Keratinocyte (primary cell): ENCODE data around the gene TAB2. TPM values are rescaled to one million over a fixed set of nuclear protein-coding genes. Genes with fewer than 3 reads are reported as not detected.

Source experiments
- DNase-seq: peaks from one replicate; pipeline ENCODE4 v3.0.0-alpha.2; 2011; ENCODE audit warnings: low read depth, missing footprints, low spot score
- FAIRE-seq: peaks from 2 replicates; lab custom pipeline; 2011; peaks lifted over from hg19 to GRCh38; lab: Jason Lieb, UNC
- H2AFZ ChIP-seq: 2 replicates; pipeline ENCODE4 v1.6.0; 2012; ENCODE audit warnings: low read length, control low read depth, inconsistent platforms; ENCODE audit not compliant: control insufficient read depth
- H3K27ac ChIP-seq: 2 replicates; pipeline ENCODE4 v1.5.1; 2011; ENCODE audit warnings: low read length; ENCODE audit not compliant: control insufficient read depth, insufficient read depth
- H3K27me3 ChIP-seq: 3 replicates; pipeline ENCODE4 v1.6.0; 2011; ENCODE audit warnings: low read length; ENCODE audit not compliant: control insufficient read depth, insufficient read depth; ENCODE audit errors: extremely low read depth
- H3K36me3 ChIP-seq, 2 experiments: 2 replicates in 1 of 2; 3 replicates in 1 of 2; pipeline ENCODE4 v1.5.1; 2011; ENCODE audit warnings: low read length in 2 of 2, mild to moderate bottlenecking in 1 of 2; ENCODE audit not compliant: control insufficient read depth in 2 of 2, insufficient read depth in 2 of 2; ENCODE audit errors: extremely low read depth in 1 of 2
- H3K4me1 ChIP-seq: 3 replicates; pipeline ENCODE4 v1.5.1; 2011; ENCODE audit warnings: low read length; ENCODE audit not compliant: control insufficient read depth, insufficient read depth; ENCODE audit errors: extremely low read depth
- H3K4me2 ChIP-seq: 3 replicates; pipeline ENCODE4 v1.6.0; 2011; ENCODE audit warnings: low read depth, low read length; ENCODE audit not compliant: control insufficient read depth, insufficient read depth; ENCODE audit errors: extremely low read depth
- H3K4me3 ChIP-seq, 3 experiments: fragments of 200-600 bp in 1 of 3; sonication (generic) in 1 of 3; 2 replicates in 2 of 3; 3 replicates in 1 of 3; pipeline ENCODE4 v1.5.1; 2011 to 2016; ENCODE audit warnings: low read length in 3 of 3, mild to moderate bottlenecking in 3 of 3, control low read depth in 2 of 3, inconsistent platforms in 1 of 3, low read depth in 1 of 3, mixed read lengths in 1 of 3, mixed run types in 1 of 3, moderate library complexity in 1 of 3; ENCODE audit not compliant: control insufficient read depth in 2 of 3, insufficient read depth in 2 of 3; ENCODE audit errors: extremely low read depth in 1 of 3
- H3K79me2 ChIP-seq: 2 replicates; pipeline ENCODE4 v1.6.0; 2012; ENCODE audit warnings: low read length; ENCODE audit not compliant: control insufficient read depth, insufficient read depth
- H3K9ac ChIP-seq: 3 replicates; pipeline ENCODE4 v1.6.0; 2011; ENCODE audit warnings: low read length; ENCODE audit not compliant: control insufficient read depth, insufficient read depth; ENCODE audit errors: extremely low read depth
- H3K9me1 ChIP-seq: 3 replicates; pipeline ENCODE4 v1.6.0; 2011; ENCODE audit warnings: low read length; ENCODE audit not compliant: control insufficient read depth, insufficient read depth; ENCODE audit errors: extremely low read depth
- H3K9me3 ChIP-seq: 2 replicates; pipeline ENCODE4 v1.5.1; 2012; ENCODE audit warnings: low read depth, low read length; ENCODE audit not compliant: control insufficient read depth
- H4K20me1 ChIP-seq: 3 replicates; pipeline ENCODE4 v1.6.0; 2011; ENCODE audit warnings: low read length; ENCODE audit not compliant: control insufficient read depth, insufficient read depth; ENCODE audit errors: extremely low read depth
- EZH2 ChIP-seq: IDR thresholded peaks from one replicate; pipeline ENCODE4 v1.6.1; 2012; ENCODE audit warnings: inconsistent platforms, mild to moderate bottlenecking, low read length, moderate library complexity
- dilution Hi-C: fragments of 300-500 bp; cut with MboI; formaldehyde crosslinking; loops from one replicate; pipeline ENCODE4 v1.7.0; 2020; ENCODE audit warnings: low sequenced_read_pairs; ENCODE audit not compliant: extremely low pct_ligation_motif_present
- polyA plus RNA-seq, 5 experiments: library from polyadenylated mRNA; depleted of rRNA in 3 of 5; stranded (reverse) in 3 of 5; stranded (forward) in 1 of 5; unstranded in 1 of 5; fragments of >200 nt; gene quantifications; 1 replicate in 1 of 5; 2 replicates in 3 of 5; 3 replicates in 1 of 5; pipeline versions ENCODE4 v1.2.1 to v1.2.3, GENCODE V29; 2011 to 2012; ENCODE audit warnings: missing spikeins in 2 of 5, low read depth in 1 of 5, low replicate concordance in 1 of 5
- TF ChIP-seq, protein P1 (sequence below), 3 experiments: IDR thresholded peaks in 1 of 3; conservative IDR thresholded peaks in 1 of 3; optimal IDR thresholded peaks in 1 of 3; 2 replicates in 2 of 3; 3 replicates in 1 of 3; pipeline versions ENCODE3 to v1.5.1; 2011; ENCODE audit warnings: low read length in 3 of 3, mild to moderate bottlenecking in 3 of 3, moderate library complexity in 2 of 3, control low read depth in 1 of 3, inconsistent platforms in 1 of 3; ENCODE audit not compliant: insufficient read depth in 2 of 3; ENCODE audit errors: extremely low read depth in 1 of 3

The TAB2 gene
- polyA plus RNA-seq, 1 donor (not counting 4 experiments of a cell fraction or from before 2014, with no cell fraction given), result 47.5 TPM

DNA sequence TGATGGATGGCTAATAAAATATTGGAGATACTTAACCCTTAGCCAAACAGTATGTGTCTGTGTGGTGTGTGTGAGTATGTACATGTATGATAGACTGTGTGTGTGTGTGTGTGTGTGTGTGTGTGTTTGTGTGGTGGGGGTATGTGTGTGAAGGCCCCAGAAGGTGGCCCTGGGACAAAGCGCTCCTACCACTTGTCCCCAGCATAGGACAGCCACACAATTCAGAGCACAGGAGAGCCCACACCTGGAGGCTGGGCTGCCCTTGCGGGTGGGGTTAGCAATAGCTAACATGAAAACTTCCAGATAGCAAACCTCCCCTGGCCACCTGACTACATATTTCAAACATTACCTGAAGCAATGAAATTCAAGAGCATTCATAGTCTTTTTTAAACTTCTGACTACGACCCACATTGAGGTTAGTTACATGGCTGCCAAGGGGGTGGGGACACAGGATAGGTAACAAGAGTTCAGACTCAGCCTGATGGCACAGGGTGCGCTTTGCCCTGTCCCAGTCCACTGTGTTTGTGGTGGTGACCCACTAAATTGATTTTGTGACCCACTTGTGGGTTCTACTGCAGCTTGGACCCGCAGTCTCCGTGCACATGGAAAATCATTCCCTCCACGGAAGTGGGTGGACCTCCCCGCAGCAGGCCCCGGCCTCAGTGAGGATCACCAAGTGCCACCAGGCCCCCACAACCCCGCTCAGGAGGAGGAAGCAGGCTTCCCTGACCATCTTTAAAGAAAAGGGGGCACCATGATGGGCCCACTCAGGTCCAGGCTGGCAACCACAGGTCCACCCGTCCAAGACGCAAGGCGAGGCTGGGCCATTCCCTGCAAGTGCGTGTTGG is 132.5 kb downstream of the TAB2 start:
- Histone ChIP-seq H3K9ac (no peak overlapping the region), H3K79me2 (no peaks in the 10 kb centered on the region), H3K9me3 (no peaks in the 10 kb centered on the region), H3K4me2 (peak overlapping the region; percentile 67), H3K36me3 (no peaks in the 10 kb centered on the region), H3K27me3 (peaks cover 8% of the 10 kb centered on the region), H4K20me1 (no peaks in the 10 kb centered on the region), H3K4me3 (peak overlapping the region in 2 of 3 experiments; percentile 17 to 54), H3K9me1 (no peaks in the 10 kb centered on the region), H3K27ac (no peak overlapping the region), H3K4me1 (peaks cover 13% of the 10 kb centered on the region), H2AFZ (peak overlapping the region; percentile 49)
- DNase-seq (no peak), FAIRE-seq (no peak)
- dilution Hi-C loops, result no loop called here
- TF ChIP-seq, protein P1, sequence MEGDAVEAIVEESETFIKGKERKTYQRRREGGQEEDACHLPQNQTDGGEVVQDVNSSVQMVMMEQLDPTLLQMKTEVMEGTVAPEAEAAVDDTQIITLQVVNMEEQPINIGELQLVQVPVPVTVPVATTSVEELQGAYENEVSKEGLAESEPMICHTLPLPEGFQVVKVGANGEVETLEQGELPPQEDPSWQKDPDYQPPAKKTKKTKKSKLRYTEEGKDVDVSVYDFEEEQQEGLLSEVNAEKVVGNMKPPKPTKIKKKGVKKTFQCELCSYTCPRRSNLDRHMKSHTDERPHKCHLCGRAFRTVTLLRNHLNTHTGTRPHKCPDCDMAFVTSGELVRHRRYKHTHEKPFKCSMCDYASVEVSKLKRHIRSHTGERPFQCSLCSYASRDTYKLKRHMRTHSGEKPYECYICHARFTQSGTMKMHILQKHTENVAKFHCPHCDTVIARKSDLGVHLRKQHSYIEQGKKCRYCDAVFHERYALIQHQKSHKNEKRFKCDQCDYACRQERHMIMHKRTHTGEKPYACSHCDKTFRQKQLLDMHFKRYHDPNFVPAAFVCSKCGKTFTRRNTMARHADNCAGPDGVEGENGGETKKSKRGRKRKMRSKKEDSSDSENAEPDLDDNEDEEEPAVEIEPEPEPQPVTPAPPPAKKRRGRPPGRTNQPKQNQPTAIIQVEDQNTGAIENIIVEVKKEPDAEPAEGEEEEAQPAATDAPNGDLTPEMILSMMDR (optimal IDR thresholded peaks at IDR 0.05 in 1 of 3, IDR thresholded peaks at IDR 0.05 in 1 of 3, conservative IDR thresholded peaks at IDR 0.05 in 1 of 3; ENCODE audit: extremely low read depth in 1 of 3, insufficient read depth in 2 of 3, low read length in 3 of 3), result no peak
- no peak for TF ChIP-seq EZH2

DNA sequence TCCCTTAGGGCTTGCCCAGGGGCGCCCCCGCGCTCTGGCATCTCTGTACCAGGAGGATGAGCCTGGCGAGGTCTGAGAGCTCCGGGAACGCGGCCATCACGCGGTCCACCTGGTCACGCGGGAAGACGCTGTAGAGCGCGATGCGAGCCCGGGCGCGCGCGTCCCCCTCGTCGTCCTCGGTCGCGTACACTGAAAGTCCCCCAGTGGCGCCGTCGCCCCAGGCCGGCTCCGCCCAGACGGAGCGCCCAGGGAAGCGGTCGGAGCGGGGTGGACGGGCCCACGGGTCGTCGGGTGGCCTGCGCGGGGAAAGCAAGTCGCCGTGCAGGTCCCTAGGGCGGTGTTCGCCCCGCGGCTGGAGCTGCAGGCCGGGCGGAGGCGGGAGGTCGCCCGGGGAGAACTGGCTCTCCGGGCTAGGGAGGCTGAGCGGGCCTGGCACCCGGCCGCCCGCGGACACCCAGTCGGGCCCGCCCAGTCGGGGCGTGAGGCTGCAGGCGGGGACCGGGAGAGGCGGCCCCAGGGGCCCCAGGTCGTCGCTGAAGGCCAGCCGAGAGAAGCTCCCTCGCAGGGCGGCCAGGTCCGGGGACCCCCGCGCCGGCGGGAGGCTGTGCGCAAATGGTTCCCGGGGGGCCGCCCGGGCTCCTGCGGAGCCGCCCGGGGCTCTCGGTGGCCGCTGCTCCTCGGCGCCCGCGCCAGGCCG is 133.3 kb downstream of the TAB2 start:
- no peak overlapping the region for H3K9ac ChIP-seq
- FAIRE-seq (no peak), DNase-seq (no peak)
- dilution Hi-C loops, result no loop called here
- H3K36me3 ChIP-seq, result no peaks in the 10 kb centered on the region
- peak overlapping the region; percentile 17 to 54 (median 46) for H3K4me3 ChIP-seq
- peaks cover 5% of the 10 kb centered on the region for H3K27me3 ChIP-seq
- H3K9me3 ChIP-seq, result no peaks in the 10 kb centered on the region
- peaks cover 13% of the 10 kb centered on the region for H3K4me1 ChIP-seq
- TF ChIP-seq EZH2, result peak; percentile 47
- TF ChIP-seq, protein P1 (optimal IDR thresholded peaks at IDR 0.05 in 1 of 3, IDR thresholded peaks at IDR 0.05 in 1 of 3, conservative IDR thresholded peaks at IDR 0.05 in 1 of 3; ENCODE audit: extremely low read depth in 1 of 3, insufficient read depth in 2 of 3, low read length in 3 of 3), result no peak
- H4K20me1 ChIP-seq, result no peaks in the 10 kb centered on the region
- H3K4me2 ChIP-seq, result peak overlapping the region; percentile 67
- no peaks in the 10 kb centered on the region for H3K9me1 ChIP-seq
- no peaks in the 10 kb centered on the region for H3K79me2 ChIP-seq
- no peak overlapping the region for H3K27ac ChIP-seq
- H2AFZ ChIP-seq, result peak overlapping the region; percentile 49
